C4-2B (cell line): ENCODE data around the gene SCFD2.

Experiments used
- CTCF ChIP-seq: fragments of 450-650 bp; conservative IDR thresholded peaks from 2 replicates; pipeline ENCODE4 v1.5.1; 2017; ENCODE audit warnings: mild to moderate bottlenecking
- ZFX ChIP-seq: fragments of 450-650 bp; IDR thresholded peaks from 2 replicates; pipeline ENCODE4 v1.6.1; 2017

- TF ChIP-seq CTCF (no peak), ZFX (no peak)
Observed at GRCh38 chr4:53380221-53380620, 14.4 kb upstream of the SCFD2 start.
